Heart left ventricle (tissue), 16 donors: Measurements from ENCODE around the gene CTTNBP2. TPM values are rescaled to one million over a fixed set of nuclear protein-coding genes. Genes with fewer than 3 reads are reported as not detected.

ENCODE experiments used
- ATAC-seq, 4 donors: fragments of 200-7000 bp; cut with Tn5 transposase; one replicate each; pipeline ENCODE4 v1.9.1; 2020 to 2022; ENCODE audit warnings: moderate library complexity in 4 of 4, mild to moderate bottlenecking in 3 of 4, moderate number of reproducible peaks in 1 of 4
- DNase-seq, 5 donors: peaks; one replicate each; pipeline ENCODE4 v3.0.0-alpha.2; 2020
- H3K27ac ChIP-seq, 12 donors: fragments of 200-600 bp; sonication (generic) in 4 of 12; one replicate each; pipeline versions ENCODE4 v1.5.0 to v1.8.0; 2016 to 2022; ENCODE audit warnings: mild to moderate bottlenecking in 2 of 12
- H3K27me3 ChIP-seq, 9 donors: fragments of 200-600 bp; sonication (generic) in 2 of 9; one replicate each; pipeline versions ENCODE4 v1.5.1 to v1.8.0; 2016 to 2022; ENCODE audit warnings: mild to moderate bottlenecking in 3 of 9
- H3K36me3 ChIP-seq, 9 donors: fragments of 200-600 bp; sonication (generic) in 2 of 9; one replicate each; pipeline versions ENCODE4 v1.5.0 to v1.8.0; 2018 to 2022; ENCODE audit warnings: mild to moderate bottlenecking in 2 of 9
- H3K4me1 ChIP-seq, 12 donors: fragments of 200-600 bp; sonication (generic) in 4 of 12; one replicate each; pipeline versions ENCODE4 v1.5.0 to v1.8.0; 2016 to 2022; ENCODE audit warnings: mild to moderate bottlenecking in 3 of 12
- H3K4me3 ChIP-seq, 12 donors: fragments of 200-600 bp; sonication (generic) in 4 of 12; one replicate each; pipeline versions ENCODE4 v1.5.0 to v1.8.0; 2017 to 2022; ENCODE audit warnings: mild to moderate bottlenecking in 9 of 12, moderate library complexity in 4 of 12
- H3K9me3 ChIP-seq, 12 donors: fragments of 200-600 bp; sonication (generic) in 4 of 12; one replicate each; pipeline versions ENCODE4 v1.5.0 to v1.8.0; 2016 to 2022; ENCODE audit warnings: mild to moderate bottlenecking in 1 of 12
- POLR2A ChIP-seq, 2 donors: fragments of 450-650 bp; IDR thresholded peaks; one replicate each; pipeline ENCODE4 v1.6.1; 2017; ENCODE audit warnings: antibody characterized with exemption in 2 of 2, mild to moderate bottlenecking in 2 of 2, moderate library complexity in 2 of 2
- WGBS, 4 donors: extraction: QIAGEN DNeasy Blood & Tissue Kit in 2 of 4; methylation state at CpG; one replicate each; pipeline versions ENCODE4 v1.1.5 to v1.1.7; 2013 to 2018; 5-methylcytosine and 5-hydroxymethylcytosine counted together
- intact Hi-C, 10 donors: fragments of 100-400 bp; cut with DNase I; formaldehyde crosslinking; loops; one replicate each; pipeline versions ENCODE4 v1.11.1 to v1.14.2; 2022
- polyA plus RNA-seq, 2 donors: library from polyadenylated mRNA; stranded (reverse); fragments of 200-250 nt; gene quantifications; one replicate each; pipeline ENCODE4 v1.2.3, GENCODE V29; 2013
- total RNA-seq, 9 donors: library from RNA; depleted of rRNA in 2 of 9; stranded (reverse); fragments of >200 nt in 2 of 9; fragmentation: NEBNext Ultra II Directional in 3 of 9; extraction: Animal tissue kit (Norgen Biotek cat#: 25700) in 3 of 9; gene quantifications; one replicate each; pipeline versions ENCODE4 v1.1.0 to v1.2.4, GENCODE V29; 2016 to 2023
- TF ChIP-seq, protein P1 (sequence below), 12 donors: fragments of 200-600 bp; sonication (generic) in 4 of 12; IDR thresholded peaks; one replicate each; pipeline versions ENCODE4 v1.5.0 to v1.8.0; 2018 to 2022; ENCODE audit warnings: antibody characterized with exemption in 12 of 12, mild to moderate bottlenecking in 5 of 12
- donor health status: ischemic (EF 13 %, LVEDD 7.1; RV severe dilation, severe dysfunction).
- donor health status: healthy with polysubstance abuse.
- donor health status: DM: no; HTN: yes; CAD: no.
- donor health status: DM: no; HTN: no; CAD: no.
- donor health status: ischemic (EF 25% LVEDD 6.9; RV normal size, moderate dysfunction).
- donor health status: ischemic (EF 25% LVEDD 5.7; RV mildly dilated, moderate dysfunction).
- donor health status: healthy.
- donor health status: DM: yes; HTN: yes; CAD: no.
- donor health status: ischemic (EF 35%, LVEDD 5.7; RV mildly dilated, moderate dysfunction).
- donor health status: nonischemic (EF 11% LVEDD 7.7; RV severe dilation, severe dysfunction).
- donor health status: DM: yes; HTN: yes; CAD: no.
- donor health status: PGD.
- donor health status: ischemic (EF 29% LVEDD 5.4; RV normal size, mild dysfunction).
- donor health status: nonischemic (EF 23%, LVEDD 6.1; RV moderate dilation, normal function).

Gene CTTNBP2
- total and polyA plus RNA-seq, 11 donors = 0.31 to 3.9 (median 0.76) TPM

DNA sequence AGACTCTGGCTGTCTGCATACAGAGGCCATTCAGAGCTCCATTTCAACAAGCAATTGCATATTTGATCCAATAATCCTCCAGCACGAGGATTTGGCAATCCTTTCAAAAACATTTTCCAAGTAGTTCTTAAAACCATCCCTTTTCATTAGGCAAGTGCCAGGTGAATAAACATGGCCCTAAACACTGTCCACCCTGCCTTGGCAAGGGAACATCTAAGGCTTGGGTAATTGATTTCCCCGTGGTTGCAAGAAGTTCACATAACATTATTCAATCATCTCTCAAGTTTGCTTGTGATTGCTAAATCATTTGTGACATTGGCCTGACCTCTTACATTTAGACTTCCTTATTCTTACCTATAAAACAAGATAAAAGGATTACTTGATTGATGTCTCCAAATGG, 175.2 kb downstream of the CTTNBP2 start:
- no peak overlapping the region for H3K27ac ChIP-seq
- no peaks in the 10 kb centered on the region for H3K4me1 ChIP-seq
- 87 to 94% (median 89%) methylated on average over 2 of the region's 2 CpGs for WGBS, 4 donors
- no peak for TF ChIP-seq POLR2A (IDR thresholded peaks at IDR 0.05)
- TF ChIP-seq, protein P1, sequence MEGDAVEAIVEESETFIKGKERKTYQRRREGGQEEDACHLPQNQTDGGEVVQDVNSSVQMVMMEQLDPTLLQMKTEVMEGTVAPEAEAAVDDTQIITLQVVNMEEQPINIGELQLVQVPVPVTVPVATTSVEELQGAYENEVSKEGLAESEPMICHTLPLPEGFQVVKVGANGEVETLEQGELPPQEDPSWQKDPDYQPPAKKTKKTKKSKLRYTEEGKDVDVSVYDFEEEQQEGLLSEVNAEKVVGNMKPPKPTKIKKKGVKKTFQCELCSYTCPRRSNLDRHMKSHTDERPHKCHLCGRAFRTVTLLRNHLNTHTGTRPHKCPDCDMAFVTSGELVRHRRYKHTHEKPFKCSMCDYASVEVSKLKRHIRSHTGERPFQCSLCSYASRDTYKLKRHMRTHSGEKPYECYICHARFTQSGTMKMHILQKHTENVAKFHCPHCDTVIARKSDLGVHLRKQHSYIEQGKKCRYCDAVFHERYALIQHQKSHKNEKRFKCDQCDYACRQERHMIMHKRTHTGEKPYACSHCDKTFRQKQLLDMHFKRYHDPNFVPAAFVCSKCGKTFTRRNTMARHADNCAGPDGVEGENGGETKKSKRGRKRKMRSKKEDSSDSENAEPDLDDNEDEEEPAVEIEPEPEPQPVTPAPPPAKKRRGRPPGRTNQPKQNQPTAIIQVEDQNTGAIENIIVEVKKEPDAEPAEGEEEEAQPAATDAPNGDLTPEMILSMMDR (IDR thresholded peaks at IDR 0.05) = no peak
- intact Hi-C loops = no loop called here
- ATAC-seq = no peak
- H3K4me3 ChIP-seq = no peak overlapping the region
- H3K36me3 ChIP-seq = no peaks in the 10 kb centered on the region
- H3K27me3 ChIP-seq = no peaks in the 10 kb centered on the region
- no peaks in the 10 kb centered on the region for H3K9me3 ChIP-seq
- DNase-seq = no peak

DNA sequence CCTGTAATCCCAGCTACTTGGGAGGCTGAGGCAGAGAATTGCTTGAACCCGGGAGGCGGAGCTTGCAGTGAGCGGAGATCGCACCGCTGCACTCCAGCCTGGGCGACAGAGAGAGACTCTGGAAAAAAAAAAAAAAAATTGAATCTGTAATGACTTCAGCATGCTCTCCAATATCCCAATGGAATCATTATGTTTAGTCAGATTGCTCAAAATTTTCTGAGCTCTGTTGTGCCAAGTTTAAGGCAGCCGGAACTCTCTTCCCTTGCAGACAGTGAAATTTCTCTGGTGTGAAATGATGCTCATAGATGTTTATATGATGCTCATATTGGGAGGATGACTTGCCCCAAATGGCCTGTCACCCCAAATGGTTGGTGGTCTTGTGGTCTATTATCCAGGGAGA, 180.9 kb downstream of the CTTNBP2 start:
- TF ChIP-seq POLR2A (IDR thresholded peaks at IDR 0.05) = no peak
- TF ChIP-seq, protein P1 (IDR thresholded peaks at IDR 0.05) = no peak
- Histone ChIP-seq H3K4me1 (no peaks in the 10 kb centered on the region), H3K9me3 (no peaks in the 10 kb centered on the region), H3K36me3 (no peaks in the 10 kb centered on the region), H3K27ac (no peak overlapping the region), H3K4me3 (no peak overlapping the region), H3K27me3 (no peaks in the 10 kb centered on the region)
- intact Hi-C loops = no loop called here
- no peak for ATAC-seq
- 90 to 96% (median 94%) methylated on average over 7 of the region's 7 CpGs for WGBS, 4 donors
- DNase-seq = no peak

DNA sequence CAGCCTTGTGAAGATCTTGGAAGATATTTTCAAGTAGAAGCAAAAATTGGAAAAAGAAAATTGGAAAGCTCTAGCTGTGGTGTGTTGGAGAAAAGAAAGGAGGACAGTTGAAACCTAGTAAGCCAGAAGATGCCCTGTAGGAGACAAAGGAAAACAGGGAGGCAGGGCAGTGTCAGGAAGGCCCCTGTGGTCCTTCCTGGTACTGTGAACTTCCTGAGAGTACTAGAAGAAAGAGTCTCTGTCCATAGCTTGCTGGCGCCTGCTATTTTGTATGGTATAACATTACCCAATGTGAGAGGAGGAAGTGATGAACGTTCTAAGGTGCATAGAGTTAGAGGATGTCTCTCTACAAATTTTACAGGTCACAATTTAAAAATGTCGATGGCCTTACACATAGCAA, 183.1 kb downstream of the CTTNBP2 start:
- H3K27me3 ChIP-seq = peaks cover 0 to 1% (median 0%) of the 10 kb centered on the region in 9 donors
- no peak for TF ChIP-seq POLR2A (IDR thresholded peaks at IDR 0.05)
- TF ChIP-seq, protein P1 (IDR thresholded peaks at IDR 0.05) = no peak
- H3K27ac ChIP-seq = no peak overlapping the region
- H3K4me1 ChIP-seq = no peaks in the 10 kb centered on the region
- DNase-seq (no peak), ATAC-seq (no peak)
- intact Hi-C loops = no loop called here
- no peaks in the 10 kb centered on the region for H3K9me3 ChIP-seq
- H3K36me3 ChIP-seq = no peaks in the 10 kb centered on the region
- whole genome bisulfite sequencing, 4 donors = 82 to 92% (median 88%) methylated on average over 3 of the region's 3 CpGs
- H3K4me3 ChIP-seq = no peak overlapping the region

DNA sequence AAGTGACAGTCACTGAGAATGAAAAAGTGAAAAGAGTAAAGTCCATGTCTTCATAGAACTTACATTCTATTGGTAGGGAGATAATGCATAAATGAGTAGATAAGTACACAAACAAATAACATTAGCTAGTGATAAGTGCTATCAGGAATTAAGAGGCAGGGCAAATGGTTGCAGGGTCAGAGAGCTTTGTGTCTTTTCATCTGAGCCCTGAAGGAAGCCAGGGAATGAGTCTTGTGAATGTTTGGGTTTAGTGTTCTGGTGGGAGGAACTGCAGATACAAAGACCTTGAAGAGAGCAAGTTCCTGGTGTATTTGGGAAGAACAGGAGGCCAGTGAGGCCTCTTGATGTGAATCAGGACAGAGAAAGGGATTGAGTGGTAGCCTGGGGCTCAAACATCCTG, 183.8 kb downstream of the CTTNBP2 start:
- ATAC-seq = no peak
- no peaks in the 10 kb centered on the region for H3K4me1 ChIP-seq
- H3K9me3 ChIP-seq = no peaks in the 10 kb centered on the region
- intact Hi-C loops = no loop called here
- peaks cover 0 to 6% (median 0%) of the 10 kb centered on the region in 9 donors for H3K27me3 ChIP-seq
- no peaks in the 10 kb centered on the region for H3K36me3 ChIP-seq
- TF ChIP-seq, protein P1 (IDR thresholded peaks at IDR 0.05) = no peak
- no peak for TF ChIP-seq POLR2A (IDR thresholded peaks at IDR 0.05)
- no peak overlapping the region for H3K4me3 ChIP-seq
- no peak overlapping the region for H3K27ac ChIP-seq
- DNase-seq = no peak
